Gastroesophageal sphincter (tissue), 3 donors: ENCODE results near the gene UCK1.

Experiments used
- EP300 ChIP-seq: sonication (generic); formaldehyde crosslinking; IDR thresholded peaks from one replicate; pipeline ENCODE4 v1.6.1; 2017; ENCODE audit warnings: antibody characterized with exemption, mild to moderate bottlenecking
- POLR2A ChIP-seq, 2 donors: fragments of 450-650 bp; IDR thresholded peaks; one replicate each; pipeline ENCODE4 v1.6.1; 2017; ENCODE audit warnings: antibody characterized with exemption in 2 of 2, mild to moderate bottlenecking in 2 of 2, moderate library complexity in 1 of 2
- TF ChIP-seq, protein P1 (sequence below), 4 experiments: fragments of 200-600 bp in 2 of 4; fragments of 450-650 bp in 2 of 4; sonication (generic) in 1 of 4; IDR thresholded peaks; one replicate each; pipeline ENCODE4 v1.5.1; 2017 to 2019; ENCODE audit warnings: antibody characterized with exemption in 4 of 4, mild to moderate bottlenecking in 2 of 4, moderate library complexity in 2 of 4

DNA sequence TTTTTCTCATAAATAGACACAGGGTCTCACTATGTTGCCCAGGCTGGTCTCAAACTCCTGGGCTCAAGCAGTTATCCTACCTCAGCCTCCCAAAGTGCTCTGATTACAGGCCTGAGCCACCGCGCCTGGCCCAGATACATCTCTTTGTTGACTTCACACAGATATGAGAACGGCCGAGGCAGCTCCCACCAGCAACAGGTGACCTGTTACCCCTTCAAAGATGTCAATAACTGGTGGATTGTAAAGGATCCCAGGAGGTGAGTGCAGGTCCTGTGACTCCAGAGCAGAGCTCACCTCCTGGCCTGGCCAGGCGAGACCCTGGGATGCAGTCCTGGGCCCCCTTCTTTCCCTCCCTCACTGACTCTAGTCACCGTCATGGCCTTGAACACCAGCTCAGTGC, 19.2 kb downstream of the UCK1 start:
- TF ChIP-seq POLR2A (IDR thresholded peaks at IDR 0.05) = no peak
- TF ChIP-seq, protein P1, sequence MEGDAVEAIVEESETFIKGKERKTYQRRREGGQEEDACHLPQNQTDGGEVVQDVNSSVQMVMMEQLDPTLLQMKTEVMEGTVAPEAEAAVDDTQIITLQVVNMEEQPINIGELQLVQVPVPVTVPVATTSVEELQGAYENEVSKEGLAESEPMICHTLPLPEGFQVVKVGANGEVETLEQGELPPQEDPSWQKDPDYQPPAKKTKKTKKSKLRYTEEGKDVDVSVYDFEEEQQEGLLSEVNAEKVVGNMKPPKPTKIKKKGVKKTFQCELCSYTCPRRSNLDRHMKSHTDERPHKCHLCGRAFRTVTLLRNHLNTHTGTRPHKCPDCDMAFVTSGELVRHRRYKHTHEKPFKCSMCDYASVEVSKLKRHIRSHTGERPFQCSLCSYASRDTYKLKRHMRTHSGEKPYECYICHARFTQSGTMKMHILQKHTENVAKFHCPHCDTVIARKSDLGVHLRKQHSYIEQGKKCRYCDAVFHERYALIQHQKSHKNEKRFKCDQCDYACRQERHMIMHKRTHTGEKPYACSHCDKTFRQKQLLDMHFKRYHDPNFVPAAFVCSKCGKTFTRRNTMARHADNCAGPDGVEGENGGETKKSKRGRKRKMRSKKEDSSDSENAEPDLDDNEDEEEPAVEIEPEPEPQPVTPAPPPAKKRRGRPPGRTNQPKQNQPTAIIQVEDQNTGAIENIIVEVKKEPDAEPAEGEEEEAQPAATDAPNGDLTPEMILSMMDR (IDR thresholded peaks at IDR 0.05) = no peak
- TF ChIP-seq EP300 = no peak
